Vagina (tissue), 2 donors: Measurements from ENCODE around the gene SULF2. TPM values are rescaled to one million over a fixed set of nuclear protein-coding genes. Genes with fewer than 3 reads are reported as not detected.

Source experiments
- DNase-seq, 2 donors: peaks; one replicate each; pipeline ENCODE4 v3.0.0-alpha.2; 2017; ENCODE audit errors: extremely low spot score in 2 of 2
- H3K27ac ChIP-seq: fragments of 200-600 bp; sonication (generic); one replicate; pipeline ENCODE4 v1.5.1; 2019
- H3K27me3 ChIP-seq: fragments of 200-600 bp; sonication (generic); one replicate; pipeline ENCODE4 v1.5.1; 2019
- H3K36me3 ChIP-seq, 2 donors: fragments of 200-600 bp; sonication (generic); one replicate each; pipeline ENCODE4 v1.5.1; 2017 to 2019
- H3K4me1 ChIP-seq: fragments of 200-600 bp; sonication (generic); one replicate; pipeline ENCODE4 v1.5.1; 2019
- H3K4me3 ChIP-seq, 2 donors: fragments of 200-600 bp; sonication (generic); 1 replicate in 1 of 2; 2 replicates in 1 of 2; pipeline ENCODE4 v1.5.1; 2016 to 2019
- H3K9me3 ChIP-seq: fragments of 200-600 bp; sonication (generic); one replicate; pipeline ENCODE4 v1.5.1; 2019
- CTCF ChIP-seq, 3 experiments: fragments of 450-650 bp in 2 of 3; fragments of 200-600 bp in 1 of 3; sonication (generic) in 1 of 3; IDR thresholded peaks; one replicate each; pipeline ENCODE4 v1.5.1; 2017 to 2019; ENCODE audit warnings: antibody characterized with exemption in 3 of 3, mild to moderate bottlenecking in 2 of 3, moderate library complexity in 2 of 3
- POLR2A ChIP-seq, 2 donors: fragments of 450-650 bp; IDR thresholded peaks; one replicate each; pipeline ENCODE4 v1.6.1; 2017; ENCODE audit warnings: antibody characterized with exemption in 2 of 2, mild to moderate bottlenecking in 2 of 2, moderate library complexity in 2 of 2
- POLR2AphosphoS5 ChIP-seq, 2 donors: sonication (generic); formaldehyde crosslinking; IDR thresholded peaks; one replicate each; pipeline ENCODE4 v1.9.0; 2017; ENCODE audit warnings: antibody characterized with exemption in 2 of 2, mild to moderate bottlenecking in 2 of 2, low read depth in 1 of 2; ENCODE audit not compliant: insufficient read depth in 1 of 2
- intact Hi-C: fragments of 100-400 bp; cut with DNase I; formaldehyde crosslinking; loops from one replicate; pipeline ENCODE4 v1.15.1; 2023
- total RNA-seq: library from RNA; depleted of rRNA; stranded (reverse); fragments of >200 nt; gene quantifications from one replicate; pipeline ENCODE4 v1.2.3, GENCODE V29; 2016

The SULF2 gene
- total RNA-seq, 1 donor from 2014 or later = 157 TPM

- H3K27me3 ChIP-seq = no peaks in the 10 kb centered on the region
- H3K4me3 ChIP-seq = no peak overlapping the region
- TF ChIP-seq POLR2A (IDR thresholded peaks at IDR 0.05) = no peak
- no peak for TF ChIP-seq POLR2AphosphoS5 (IDR thresholded peaks at IDR 0.05; ENCODE audit: insufficient read depth in 1 of 2, low read depth in 1 of 2)
- TF ChIP-seq CTCF (IDR thresholded peaks at IDR 0.05) = no peak
- no peaks in the 10 kb centered on the region for H3K9me3 ChIP-seq
- no peak for DNase-seq
- H3K4me1 ChIP-seq = peaks cover 7% of the 10 kb centered on the region
- no peak overlapping the region for H3K27ac ChIP-seq
- H3K36me3 ChIP-seq = no peaks in the 10 kb centered on the region
- intact Hi-C loops = no loop called here
Observed at GRCh38 chr20:47744803-47745202, 40.5 kb downstream of the SULF2 start.

- Histone ChIP-seq H3K27me3 (no peaks in the 10 kb centered on the region), H3K9me3 (no peaks in the 10 kb centered on the region), H3K27ac (no peak overlapping the region), H3K4me1 (no peaks in the 10 kb centered on the region), H3K36me3 (no peaks in the 10 kb centered on the region), H3K4me3 (no peak overlapping the region)
- DNase-seq = no peak
- intact Hi-C loops = no loop called here
- no peak for TF ChIP-seq POLR2A (IDR thresholded peaks at IDR 0.05)
- TF ChIP-seq CTCF (IDR thresholded peaks at IDR 0.05) = no peak
- no peak for TF ChIP-seq POLR2AphosphoS5 (IDR thresholded peaks at IDR 0.05; ENCODE audit: insufficient read depth in 1 of 2, low read depth in 1 of 2)
Observed at GRCh38 chr20:47743671-47744070, 41.6 kb downstream of the SULF2 start.

GRCh38 chr20:47741669-47742608, 43.3 kb downstream of the SULF2 start:
- no peak for DNase-seq
- Histone ChIP-seq H3K27me3 (no peaks in the 10 kb centered on the region), H3K27ac (no peak overlapping the region), H3K4me1 (no peaks in the 10 kb centered on the region), H3K36me3 (no peaks in the 10 kb centered on the region), H3K4me3 (no peak overlapping the region), H3K9me3 (no peaks in the 10 kb centered on the region)
- TF ChIP-seq POLR2A (IDR thresholded peaks at IDR 0.05) (no peak), POLR2AphosphoS5 (IDR thresholded peaks at IDR 0.05; ENCODE audit: insufficient read depth in 1 of 2, low read depth in 1 of 2) (no peak), CTCF (IDR thresholded peaks at IDR 0.05) (no peak)
- intact Hi-C loops = no loop called here

- intact Hi-C loops = no loop called here
- Histone ChIP-seq H3K36me3 (peaks cover 0 to 5% of the 10 kb centered on the region in 2 donors), H3K9me3 (no peaks in the 10 kb centered on the region), H3K27me3 (no peaks in the 10 kb centered on the region), H3K27ac (no peak overlapping the region), H3K4me1 (no peaks in the 10 kb centered on the region), H3K4me3 (no peak overlapping the region)
- TF ChIP-seq POLR2AphosphoS5 (IDR thresholded peaks at IDR 0.05; ENCODE audit: insufficient read depth in 1 of 2, low read depth in 1 of 2) = no peak
- no peak for TF ChIP-seq POLR2A (IDR thresholded peaks at IDR 0.05)
- no peak for TF ChIP-seq CTCF (IDR thresholded peaks at IDR 0.05)
- DNase-seq = no peak
Observed at GRCh38 chr20:47740862-47741184, 44.5 kb downstream of the SULF2 start.
